OCI-M1 (cell line): ENCODE data around the gene IL2RG.

Experiments used
- DNase-seq: peaks from one replicate; lab custom pipeline; 2025; lab: John Stamatoyannopoulos, UW

IL2RG gene

DNA sequence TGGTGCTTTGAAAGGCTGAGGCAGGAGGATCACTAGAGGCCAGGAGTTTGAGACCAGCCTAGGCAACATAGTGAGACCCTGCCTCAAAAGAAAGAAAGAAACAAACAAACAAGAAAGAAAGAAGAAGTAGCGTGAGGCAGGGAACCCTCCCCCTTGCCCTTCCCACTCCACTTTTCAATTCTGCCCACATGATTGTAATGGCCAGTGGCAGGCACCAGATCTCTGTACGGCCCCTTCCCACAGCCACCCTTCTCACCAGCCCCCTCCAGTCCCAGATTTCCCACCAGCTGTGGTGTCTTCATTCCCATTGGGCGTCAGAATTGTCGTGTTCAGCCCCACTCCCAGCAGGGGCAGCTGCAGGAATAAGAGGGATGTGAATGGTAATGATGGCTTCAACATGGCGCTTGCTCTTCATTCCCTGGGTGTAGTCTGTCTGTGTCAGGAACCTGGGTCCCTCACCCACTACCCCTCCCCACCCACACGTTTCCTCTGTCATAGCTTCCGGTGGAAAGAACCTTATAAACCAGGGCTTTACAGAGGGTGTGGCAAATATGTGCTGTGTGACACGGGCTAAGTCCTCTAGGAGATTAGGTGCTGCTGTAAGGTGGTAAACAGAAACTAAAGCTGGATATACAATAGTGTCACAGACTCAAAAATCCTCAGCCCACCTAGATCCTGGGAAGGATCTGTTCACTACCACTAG lies at the start of gene IL2RG:
TSS of gene IL2RG (minus strand) at position 437 of the 703 bp plus-strand sequence. CDS start at position 399, 38 bp downstream.
- peak; percentile 66 for DNase-seq

DNA sequence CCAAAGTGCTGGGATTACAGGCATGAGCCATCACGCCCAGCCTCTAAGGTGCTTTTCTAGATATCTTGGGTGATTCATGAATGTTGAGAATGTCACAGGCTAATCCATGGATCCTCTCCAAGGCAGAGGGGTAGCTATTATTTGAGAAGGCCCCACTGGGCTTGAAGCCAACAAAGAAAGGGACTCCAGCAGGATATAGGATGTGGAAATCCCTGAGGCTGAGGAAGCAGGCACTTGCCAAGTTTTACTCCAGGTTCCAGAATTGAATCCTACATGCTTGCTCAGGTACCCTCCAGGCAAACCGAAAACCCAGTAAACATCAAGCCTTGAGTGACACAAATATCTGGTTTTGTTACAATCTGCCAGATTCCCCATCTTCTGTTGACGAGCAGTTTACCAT lies 49.1 kb upstream of the IL2RG start:
- no peak for DNase-seq

DNA sequence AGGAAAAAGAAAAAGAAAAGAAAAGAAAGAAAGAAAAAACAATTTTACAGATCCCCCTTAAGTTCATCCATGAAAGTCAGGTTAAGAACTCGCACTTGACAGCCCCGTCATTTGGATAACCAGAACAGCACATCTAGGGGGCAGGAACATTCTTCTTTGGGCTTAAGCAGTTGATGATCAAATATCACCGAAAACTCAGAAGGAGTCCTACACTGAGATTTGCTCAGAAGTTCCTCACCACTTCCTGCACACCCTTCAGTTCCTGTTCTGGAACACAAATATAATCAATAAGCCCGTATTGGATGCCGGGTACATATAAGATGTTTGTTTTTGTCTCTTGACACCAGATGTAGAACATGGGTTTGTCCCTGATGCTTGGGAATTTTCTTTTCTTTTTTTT lies 48.0 kb upstream of the IL2RG start:
- DNase-seq: no peak

DNA sequence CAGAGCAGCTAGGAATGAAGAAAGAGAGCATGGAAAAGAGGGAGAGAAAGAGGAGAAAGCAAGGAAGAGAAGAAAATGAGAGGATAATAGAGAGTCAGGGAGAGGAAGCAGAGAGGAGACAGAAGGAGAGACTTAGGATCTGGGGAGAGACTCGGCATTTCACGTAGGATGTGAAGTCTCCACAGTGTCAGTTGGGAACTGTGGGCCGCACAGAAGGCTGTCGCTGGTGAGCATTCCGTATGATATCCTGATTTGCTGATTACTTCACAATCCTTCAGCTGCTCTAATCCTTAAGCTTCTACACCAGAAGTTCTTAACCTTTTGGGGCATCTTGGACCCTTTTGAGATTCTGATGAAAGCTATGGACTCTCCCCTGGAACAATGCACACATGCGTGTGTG lies 47.2 kb upstream of the IL2RG start:
- DNase-seq: no peak

DNA sequence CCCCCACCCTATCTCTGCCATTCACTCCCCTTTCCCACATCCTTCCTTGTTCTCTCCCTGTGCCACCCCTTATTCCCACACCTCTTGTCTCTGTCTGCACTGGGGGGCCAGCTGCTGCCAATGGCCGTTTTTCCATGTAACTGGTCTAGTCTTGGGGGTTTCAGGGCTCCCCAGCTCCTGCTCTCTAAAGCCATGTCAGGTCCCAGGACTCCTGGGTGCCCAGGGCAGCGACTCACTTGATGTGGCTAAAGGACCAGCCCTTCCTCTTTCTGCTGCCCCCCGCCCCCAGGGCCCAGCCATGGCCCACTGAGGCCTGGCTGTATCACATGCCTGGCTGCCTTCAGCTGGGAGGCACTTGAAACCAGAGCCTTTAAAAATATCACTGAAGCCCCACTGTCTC lies 43.3 kb upstream of the IL2RG start:
- no peak for DNase-seq

DNA sequence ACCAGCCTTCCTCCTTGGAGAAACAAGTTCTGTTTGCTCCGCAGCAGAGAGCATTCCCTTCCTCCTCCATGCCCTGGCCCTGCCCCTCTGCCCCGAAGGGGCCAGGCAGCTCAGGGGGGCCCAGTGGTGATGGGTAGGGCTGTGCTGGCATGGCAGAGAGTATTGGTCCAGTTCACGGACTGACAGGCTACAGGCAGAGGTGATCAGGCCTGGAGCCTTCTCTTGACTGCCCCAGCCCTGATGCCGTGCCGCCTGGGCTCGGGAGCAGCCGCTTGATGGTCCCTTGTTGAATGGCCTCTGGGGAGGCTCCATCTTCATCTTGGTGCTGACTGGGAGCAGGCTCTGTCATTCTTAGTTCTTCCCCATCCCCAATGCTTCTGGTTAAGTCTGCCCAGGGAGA lies 42.8 kb upstream of the IL2RG start:
- no peak for DNase-seq

DNA sequence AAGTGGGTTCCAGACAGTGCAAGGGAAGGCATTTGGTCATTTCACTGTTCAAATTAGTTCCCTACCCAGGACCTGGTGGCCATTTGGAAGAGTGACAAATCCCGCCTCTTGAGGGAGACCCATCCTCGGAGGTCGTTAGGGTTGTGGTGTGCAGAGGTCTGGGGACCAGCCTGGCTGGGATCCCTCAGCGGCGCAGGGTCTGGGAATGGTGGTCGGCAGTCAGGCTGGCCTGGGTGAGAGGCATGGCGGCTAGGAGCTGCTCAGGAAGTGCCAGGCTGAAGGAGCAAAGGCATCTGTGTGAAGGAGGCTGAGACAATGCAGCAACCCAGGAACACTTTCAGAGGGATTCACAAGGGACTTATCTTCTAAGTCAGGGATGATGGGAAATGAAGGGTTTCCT lies 40.0 kb upstream of the IL2RG start:
- no peak for DNase-seq

DNA sequence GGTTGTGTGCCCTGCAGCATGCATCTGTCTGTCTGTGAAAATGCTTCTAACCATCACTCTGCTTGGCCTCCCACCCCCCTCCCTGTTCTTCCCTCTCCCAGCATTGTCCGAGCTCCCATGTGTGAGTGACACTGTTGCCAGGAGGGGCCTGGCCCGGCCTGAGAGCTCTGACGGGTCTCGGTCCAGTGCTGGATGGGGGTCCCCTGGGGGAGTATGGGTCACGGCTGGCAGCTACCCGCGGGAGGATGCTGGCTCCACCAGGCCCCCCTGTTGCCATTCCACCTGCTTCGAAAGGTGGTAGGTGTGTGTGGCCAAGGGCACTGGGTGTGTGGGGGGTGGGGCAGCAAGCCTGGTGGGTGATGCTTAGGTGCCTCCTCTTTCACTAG lies 36.9 kb upstream of the IL2RG start:
- DNase-seq: no peak

DNA sequence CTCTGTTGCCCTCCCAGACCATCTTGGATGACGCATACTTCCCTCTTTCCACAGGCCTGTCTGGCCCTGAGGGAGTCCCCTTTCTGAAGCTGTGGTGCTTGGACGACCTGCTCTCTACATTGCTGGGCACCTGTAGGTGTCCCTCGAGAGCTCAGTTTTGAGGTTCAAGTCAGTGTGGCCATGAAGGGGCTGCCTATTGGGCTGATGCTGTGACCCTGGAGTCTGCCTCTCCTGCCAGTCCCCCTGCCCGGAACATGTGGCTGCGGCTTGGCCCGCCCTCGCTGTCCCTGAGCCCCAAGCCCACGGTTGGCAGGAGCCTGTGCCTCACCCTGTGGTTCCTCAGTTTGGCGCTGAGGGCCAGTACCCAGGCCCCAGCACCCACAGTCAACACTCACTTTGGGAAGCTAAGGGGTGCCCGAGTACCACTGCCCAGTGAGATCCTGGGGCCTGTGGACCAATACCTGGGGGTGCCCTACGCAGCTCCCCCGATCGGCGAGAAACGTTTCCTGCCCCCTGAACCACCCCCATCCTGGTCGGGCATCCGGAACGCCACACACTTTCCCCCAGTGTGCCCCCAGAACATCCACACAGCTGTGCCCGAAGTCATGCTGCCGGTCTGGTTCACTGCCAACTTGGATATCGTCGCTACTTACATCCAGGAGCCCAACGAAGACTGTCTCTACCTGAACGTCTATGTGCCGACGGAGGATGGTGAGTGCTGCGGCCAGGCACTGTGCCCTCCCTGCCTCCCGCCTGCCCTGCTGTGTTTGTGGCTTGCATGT lies 36.3 kb upstream of the IL2RG start:
- no peak for DNase-seq

DNA sequence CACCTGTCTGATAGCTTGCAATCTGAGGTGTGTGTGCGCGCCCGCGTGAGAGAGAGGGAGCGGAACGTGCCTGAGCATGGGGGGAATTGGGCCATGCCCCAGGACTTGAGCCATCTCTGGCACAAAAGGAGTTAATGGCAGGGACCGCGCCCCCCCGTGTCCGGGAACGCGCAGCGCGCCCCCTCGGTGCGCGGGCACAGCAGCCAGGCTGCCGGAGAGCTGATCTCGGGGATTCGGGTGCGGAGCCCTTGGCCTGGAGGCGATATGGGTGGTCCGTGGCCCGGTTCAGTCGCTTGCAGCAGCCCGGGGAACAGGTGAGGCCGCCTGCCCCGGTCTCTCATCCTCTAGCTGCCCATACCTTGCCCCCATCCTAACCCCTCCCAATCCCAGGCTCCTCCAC lies 33.3 kb upstream of the IL2RG start, which contains the start of gene NLGN3:
TSS of gene NLGN3 (plus strand) at position 191 of the 400 bp plus-strand sequence. CDS start 2,909 bp downstream, outside the sequence.
- DNase-seq: no peak

DNA sequence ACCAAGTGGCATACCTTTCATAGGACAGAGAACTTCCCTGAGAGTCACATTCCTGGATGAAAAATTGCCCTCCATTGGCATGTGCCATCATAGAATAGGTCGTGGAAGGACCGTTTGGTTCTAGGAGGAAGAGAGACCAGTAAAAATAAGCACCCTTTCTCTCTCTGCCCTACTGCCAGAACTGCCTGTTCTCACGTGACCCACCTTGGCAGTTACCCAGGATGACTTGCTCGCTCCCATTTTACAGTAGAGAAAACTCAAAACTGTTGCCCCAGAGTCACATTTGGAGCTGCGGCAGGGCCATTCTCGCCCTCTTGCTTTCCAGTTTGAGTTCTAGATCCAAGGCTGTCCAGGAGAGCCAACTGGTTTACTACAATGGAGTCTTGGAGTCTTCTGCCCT lies 32.1 kb upstream of the IL2RG start:
- no peak for DNase-seq

DNA sequence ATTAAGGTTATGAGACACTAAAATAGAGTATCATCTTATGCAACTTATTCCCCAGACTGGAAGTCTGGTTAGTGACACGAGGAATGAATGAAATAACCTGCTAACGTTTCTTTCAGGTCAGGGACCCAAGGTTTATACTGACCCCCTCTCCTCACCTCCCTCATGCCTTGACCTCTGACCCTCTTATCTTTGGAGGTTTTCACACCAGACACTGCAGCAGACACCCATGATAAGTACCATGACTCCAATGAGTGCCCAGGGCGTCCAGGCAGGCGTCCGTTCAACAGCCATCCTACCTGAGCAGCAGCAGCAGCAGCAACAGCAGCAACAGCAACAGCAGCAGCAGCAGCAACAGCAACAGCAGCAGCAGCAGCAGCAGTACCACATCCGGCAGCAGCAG lies 29.1 kb upstream of the IL2RG start:
- no peak for DNase-seq

DNA sequence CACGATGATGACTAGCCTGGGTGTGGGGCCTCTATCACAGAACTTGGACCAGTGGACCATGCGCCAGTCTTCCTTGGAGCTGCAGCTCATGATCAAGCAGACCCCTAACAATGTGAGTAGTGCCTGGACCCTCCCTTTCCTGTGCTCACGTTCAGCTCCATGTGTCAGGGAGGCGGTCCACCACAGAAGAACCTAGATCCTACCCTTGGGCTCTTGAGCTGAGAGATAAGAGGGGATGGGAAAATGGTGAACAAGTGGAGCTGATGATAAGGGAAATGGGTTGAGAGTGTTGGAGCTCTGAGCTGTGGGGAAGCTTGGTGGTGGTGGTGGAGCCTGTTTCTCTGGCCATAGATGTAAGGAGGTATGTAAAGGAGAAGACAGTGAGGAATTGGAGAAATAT lies 20.1 kb upstream of the IL2RG start:
- DNase-seq: peak; percentile 61

DNA sequence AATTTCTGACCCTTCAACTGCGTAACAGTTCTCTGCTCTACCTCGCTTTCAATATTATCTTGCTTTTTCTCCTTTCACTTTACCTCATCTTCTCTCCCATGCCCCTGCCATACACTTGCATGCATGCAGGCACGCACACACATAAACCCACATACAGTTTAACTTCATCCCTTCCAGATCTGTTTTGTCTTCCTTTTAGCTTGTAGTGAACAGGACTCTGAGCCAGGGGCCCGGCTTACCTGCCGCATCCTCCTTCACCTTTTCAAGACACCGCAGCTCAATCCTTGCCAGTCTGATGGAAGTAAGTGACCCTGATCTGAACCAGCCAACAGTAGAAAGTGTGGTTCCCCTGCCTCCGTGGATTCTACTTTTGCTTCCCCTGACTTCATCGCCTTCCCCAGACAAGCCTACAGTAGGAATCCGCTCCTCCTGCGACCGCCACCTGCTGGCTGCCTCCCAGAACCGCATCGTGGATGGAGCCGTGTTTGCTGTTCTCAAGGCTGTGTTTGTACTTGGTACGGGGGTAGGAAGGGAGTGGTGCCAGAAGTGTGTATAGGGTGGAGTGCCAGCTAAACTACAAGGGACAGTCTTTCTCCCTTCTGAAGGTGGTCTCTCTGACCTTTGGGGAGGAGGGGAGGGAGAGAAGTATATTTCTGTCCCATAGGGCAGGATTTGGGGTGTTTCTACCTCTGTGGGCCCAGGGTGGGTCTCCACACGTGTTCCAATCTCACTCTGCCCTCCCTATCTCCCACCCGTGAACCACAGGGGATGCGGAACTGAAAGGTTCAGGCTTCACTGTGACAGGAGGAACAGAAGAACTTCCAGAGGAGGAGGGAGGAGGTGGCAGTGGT lies 17.8 kb upstream of the IL2RG start:
- DNase-seq: peak; percentile 74

DNA sequence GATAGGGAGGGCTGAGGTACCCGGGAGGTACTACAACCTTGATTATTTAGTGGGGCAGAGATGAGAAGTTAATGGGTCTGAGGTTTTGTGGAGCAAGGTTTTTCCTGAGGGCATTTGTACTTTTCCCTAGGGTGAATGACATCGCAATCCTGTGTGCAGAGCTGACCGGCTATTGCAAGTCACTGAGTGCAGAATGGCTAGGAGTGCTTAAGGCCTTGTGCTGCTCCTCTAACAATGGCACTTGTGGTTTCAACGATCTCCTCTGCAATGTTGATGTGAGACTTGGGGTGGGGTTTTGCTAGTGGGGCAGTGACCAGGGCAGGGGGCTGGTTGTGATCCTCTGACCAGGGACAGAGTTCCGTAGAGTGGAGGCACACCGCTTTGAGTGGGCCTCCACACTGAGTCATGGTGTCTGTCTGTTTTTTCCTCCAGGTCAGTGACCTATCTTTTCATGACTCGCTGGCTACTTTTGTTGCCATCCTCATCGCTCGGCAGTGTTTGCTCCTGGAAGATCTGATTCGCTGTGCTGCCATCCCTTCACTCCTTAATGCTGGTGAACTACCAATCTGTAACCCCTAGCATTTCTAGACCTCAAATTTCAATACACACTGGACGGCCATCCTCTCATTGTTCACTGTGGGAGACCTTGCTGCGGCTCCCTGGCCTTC lies 16.9 kb upstream of the IL2RG start:
- no peak for DNase-seq

DNA sequence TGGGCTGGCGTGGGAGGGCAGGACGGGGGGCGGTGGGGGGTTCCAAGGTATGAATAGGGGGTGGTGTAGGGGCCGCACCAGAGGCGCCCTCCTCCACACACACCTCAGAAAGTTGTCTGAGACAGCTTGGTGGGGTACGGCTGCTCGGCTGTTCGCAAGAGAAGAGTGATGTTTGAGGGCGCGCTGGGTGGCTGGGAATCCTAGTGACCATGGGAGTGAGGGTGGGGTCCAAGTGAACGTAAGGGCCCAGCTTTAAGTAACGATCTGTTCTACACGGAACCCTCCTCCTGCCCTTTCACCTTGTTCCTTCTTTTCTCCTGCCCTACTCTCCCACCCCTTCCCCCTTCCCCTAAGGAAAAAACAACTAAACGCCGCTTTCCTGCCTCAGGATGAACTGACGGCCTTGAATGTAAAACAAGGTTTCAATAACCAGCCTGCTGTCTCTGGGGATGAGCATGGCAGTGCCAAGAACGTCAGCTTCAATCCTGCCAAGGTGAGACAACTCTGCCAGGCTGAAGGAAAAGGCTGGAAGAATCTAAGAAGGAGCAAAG lies 7.7 kb upstream of the IL2RG start:
- DNase-seq: peak; percentile 6

DNA sequence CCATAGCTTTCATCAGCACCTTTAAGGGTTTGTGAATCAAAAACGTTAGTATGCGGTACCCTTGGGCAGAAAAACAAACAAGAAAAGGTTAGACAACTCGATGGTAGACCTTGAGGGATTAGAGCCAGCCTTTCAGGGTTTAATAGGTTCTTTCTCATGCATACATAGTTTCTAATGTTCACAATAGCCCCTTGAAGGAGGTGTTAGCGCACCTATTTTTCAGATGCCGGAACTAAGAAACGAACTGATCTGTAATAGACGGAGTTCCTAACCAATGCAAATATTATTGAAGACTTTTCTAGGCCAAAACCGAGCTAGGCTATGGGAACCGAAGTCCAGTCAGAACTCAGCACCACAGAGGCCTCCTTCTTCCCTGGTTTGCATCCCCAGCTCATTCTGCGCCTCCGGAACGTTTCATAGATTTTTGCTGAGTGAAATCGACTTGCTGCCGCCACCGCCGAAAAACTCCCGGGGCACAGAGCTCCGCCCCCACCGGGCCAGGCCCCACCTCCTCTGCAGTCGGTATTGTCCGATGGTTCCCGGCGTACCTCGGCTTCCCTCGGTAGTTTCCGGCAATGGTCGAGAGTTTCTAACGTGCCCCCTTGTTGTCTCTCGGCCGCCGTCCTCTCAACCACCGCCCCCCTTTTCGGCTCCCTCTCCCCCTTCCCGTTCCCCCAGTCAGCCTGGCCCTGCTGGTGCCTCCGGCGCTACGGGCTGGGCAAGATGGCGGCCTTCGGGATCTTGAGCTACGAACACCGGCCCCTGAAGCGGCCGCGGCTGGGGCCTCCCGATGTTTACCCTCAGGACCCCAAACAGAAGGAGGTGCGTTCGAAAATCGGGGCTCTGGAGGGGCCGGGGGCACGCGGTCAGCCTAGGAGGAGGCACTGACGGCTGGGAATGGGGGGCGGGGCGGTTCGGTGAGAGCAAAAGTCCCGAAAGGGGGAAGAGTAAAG lies 6.9 kb upstream of the IL2RG start, which contains the start of gene MED12:
TSS of gene MED12 (plus strand) at position 565 of the 953 bp plus-strand sequence. CDS start at position 724, 159 bp downstream.
- DNase-seq: peak; percentile 88

DNA sequence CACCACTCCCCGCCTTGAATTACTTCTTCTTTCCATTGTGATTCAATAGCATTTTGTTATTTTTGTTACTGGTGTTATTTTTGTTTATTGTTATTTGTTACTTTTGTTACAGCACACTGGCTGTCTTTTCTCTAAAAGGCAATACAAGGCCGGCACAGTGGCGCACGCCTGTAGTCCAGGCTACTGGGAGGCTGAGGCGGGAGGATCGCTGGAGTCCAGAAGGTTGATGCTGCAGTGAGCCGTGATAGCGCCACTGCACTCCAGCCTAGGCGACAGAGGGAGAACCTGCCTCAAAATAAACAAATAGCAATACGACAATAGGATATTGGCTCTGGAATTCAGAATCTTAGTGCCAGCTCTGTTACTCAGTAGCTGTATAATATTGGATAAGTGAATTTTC lies 6.0 kb upstream of the IL2RG start:
- no peak for DNase-seq

DNA sequence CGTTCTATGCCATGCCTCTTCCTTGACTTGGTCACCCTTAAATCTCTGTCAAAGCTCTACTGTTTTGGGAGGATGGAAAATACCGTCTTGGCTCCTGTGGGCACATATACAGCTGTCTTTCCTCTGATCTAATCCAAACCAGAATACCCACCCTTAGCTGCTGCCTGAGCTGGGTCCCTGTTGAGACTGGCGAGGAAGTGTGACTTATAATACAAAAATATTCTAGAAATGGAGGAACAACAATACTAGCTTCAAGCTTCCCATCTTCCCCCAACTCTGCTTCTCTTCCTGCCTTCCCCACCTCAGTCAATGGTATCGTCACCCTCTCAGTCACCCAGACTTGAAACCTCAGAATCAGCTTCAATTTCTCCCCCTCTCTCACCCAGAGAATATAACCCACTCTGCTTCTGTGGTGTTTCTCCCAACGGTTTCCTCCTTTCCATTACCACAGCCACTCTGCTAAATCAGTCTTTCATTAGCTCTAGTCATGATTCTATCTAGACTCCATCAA lies 599 bp upstream of the IL2RG start:
- DNase-seq: peak; percentile 50

DNA sequence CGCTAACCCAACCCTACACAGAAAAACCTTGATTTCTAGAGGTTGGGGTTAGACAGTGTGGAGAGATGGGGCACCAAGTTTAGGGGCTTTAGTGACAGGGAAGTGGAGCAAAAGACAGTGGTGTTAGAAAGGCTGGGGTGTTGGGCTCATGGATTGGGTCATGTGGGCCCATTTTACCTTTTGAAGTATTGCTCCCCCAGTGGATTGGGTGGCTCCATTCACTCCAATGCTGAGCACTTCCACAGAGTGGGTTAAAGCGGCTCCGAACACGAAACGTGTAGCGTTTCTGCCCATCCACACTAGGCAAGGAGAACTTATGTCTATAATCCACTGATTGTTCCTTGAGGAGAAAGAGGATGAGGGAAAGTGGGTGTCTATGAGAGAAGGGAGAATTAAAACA lies 2.3 kb downstream of the IL2RG start:
- DNase-seq: peak; percentile 11
